H9 (cell line): ENCODE measurements around the gene SULT2B1. TPM values are rescaled to one million over a fixed set of nuclear protein-coding genes. Genes with fewer than 3 reads are reported as not detected.

Source experiments
- DNase-seq: peaks from one replicate; pipeline ENCODE4 v3.0.0-alpha.2; 2017
- H2AFZ ChIP-seq: one replicate; pipeline ENCODE4 v1.6.1; 2013; ENCODE audit warnings: mild to moderate bottlenecking, low read length, control low read depth, moderate library complexity
- H2AK5ac ChIP-seq: 2 replicates; pipeline ENCODE4 v1.6.1; 2013; ENCODE audit warnings: low read length, control low read depth, mixed read lengths; ENCODE audit not compliant: insufficient read length
- H2BK120ac ChIP-seq: one replicate; pipeline ENCODE4 v1.6.1; 2013; ENCODE audit warnings: low read depth, mild to moderate bottlenecking, low read length, control low read depth, inconsistent platforms; ENCODE audit not compliant: poor library complexity, severe bottlenecking
- H2BK12ac ChIP-seq: 2 replicates; pipeline ENCODE4 v1.6.1; 2013; ENCODE audit warnings: low read length, control low read depth, mixed read lengths, low read depth; ENCODE audit not compliant: insufficient read length
- H2BK15ac ChIP-seq: 2 replicates; pipeline ENCODE4 v1.6.1; 2013; ENCODE audit warnings: low read depth, low read length, control low read depth
- H2BK20ac ChIP-seq: one replicate; pipeline ENCODE4 v1.6.1; 2013; ENCODE audit warnings: low read depth, mild to moderate bottlenecking, low read length, control low read depth, inconsistent platforms; ENCODE audit not compliant: poor library complexity, severe bottlenecking
- H2BK5ac ChIP-seq: 2 replicates; pipeline ENCODE4 v1.6.1; 2013; ENCODE audit warnings: low read length, control low read depth, mixed read lengths; ENCODE audit not compliant: insufficient read length
- H3K14ac ChIP-seq: 2 replicates; pipeline ENCODE4 v1.6.1; 2013; ENCODE audit warnings: low read length, control low read depth; ENCODE audit not compliant: insufficient read depth
- H3K18ac ChIP-seq: 2 replicates; pipeline ENCODE4 v1.6.1; 2013; ENCODE audit warnings: low read depth, mild to moderate bottlenecking, mixed read lengths, low read length, control low read depth; ENCODE audit not compliant: insufficient read length
- H3K23ac ChIP-seq: 2 replicates; pipeline ENCODE4 v1.6.1; 2013; ENCODE audit warnings: low read length, control low read depth, mixed read lengths, low read depth; ENCODE audit not compliant: insufficient read length
- H3K23me2 ChIP-seq: 2 replicates; pipeline ENCODE4 v1.6.1; 2013; ENCODE audit warnings: low read depth, mild to moderate bottlenecking, mixed read lengths, low read length, control low read depth; ENCODE audit not compliant: insufficient read length, poor library complexity, severe bottlenecking
- H3K27ac ChIP-seq: 2 replicates; pipeline ENCODE4 v1.5.1; 2013; ENCODE audit warnings: low read length, control low read depth, mixed read lengths, low read depth; ENCODE audit not compliant: insufficient read length
- H3K27me3 ChIP-seq: 2 replicates; pipeline ENCODE4 v1.6.1; 2013; ENCODE audit warnings: low read length, control low read depth, inconsistent platforms; ENCODE audit not compliant: insufficient read depth
- H3K4ac ChIP-seq: 2 replicates; pipeline ENCODE4 v1.6.1; 2013; ENCODE audit warnings: low read depth, mild to moderate bottlenecking, control low read depth, inconsistent platforms, low read length, moderate library complexity
- H3K4me1 ChIP-seq: 2 replicates; pipeline ENCODE4 v1.6.1; 2013; ENCODE audit warnings: low read length, control low read depth, inconsistent platforms; ENCODE audit not compliant: insufficient read depth
- H3K4me2 ChIP-seq: 2 replicates; pipeline ENCODE4 v1.6.1; 2013; ENCODE audit warnings: low read length, control low read depth, mixed read lengths; ENCODE audit not compliant: insufficient read length, insufficient read depth
- H3K56ac ChIP-seq: 2 replicates; pipeline ENCODE4 v1.6.1; 2013; ENCODE audit warnings: low read depth, mild to moderate bottlenecking, mixed read lengths, low read length, control low read depth; ENCODE audit not compliant: insufficient read length
- H3K79me1 ChIP-seq: 2 replicates; pipeline ENCODE4 v1.6.1; 2013; ENCODE audit warnings: low read depth, mild to moderate bottlenecking, moderate library complexity, low read length, control low read depth, inconsistent platforms; ENCODE audit not compliant: insufficient read depth, poor library complexity, severe bottlenecking
- H3K79me2 ChIP-seq: 2 replicates; pipeline ENCODE4 v1.6.1; 2013; ENCODE audit warnings: low read length, control low read depth, inconsistent platforms; ENCODE audit not compliant: insufficient read depth
- H3K9ac ChIP-seq: 2 replicates; pipeline ENCODE4 v1.6.1; 2013; ENCODE audit warnings: low read length, control low read depth, mixed read lengths; ENCODE audit not compliant: insufficient read length; ENCODE audit errors: extremely low read depth
- H3K9me3 ChIP-seq: one replicate; pipeline ENCODE4 v1.6.1; 2013; ENCODE audit warnings: low read depth, low read length, inconsistent platforms; ENCODE audit not compliant: control insufficient read depth
- H3T11ph ChIP-seq: one replicate; pipeline ENCODE4 v1.6.1; 2013; ENCODE audit warnings: mild to moderate bottlenecking, low read length, control low read depth, inconsistent platforms
- H4K20me1 ChIP-seq: one replicate; pipeline ENCODE4 v1.6.1; 2013; ENCODE audit not compliant: control insufficient read depth, insufficient read length, insufficient read depth
- H4K5ac ChIP-seq: 2 replicates; pipeline ENCODE4 v1.6.1; 2013; ENCODE audit warnings: low read depth, mild to moderate bottlenecking, mixed read lengths, low read length, control low read depth; ENCODE audit not compliant: insufficient read length
- H4K8ac ChIP-seq: replicated peaks from 2 replicates; pipeline ENCODE4 v1.6.1; 2013; ENCODE audit warnings: low read length, control low read depth, mixed read lengths, low read depth; ENCODE audit not compliant: insufficient read length
- H4K91ac ChIP-seq: 2 replicates; pipeline ENCODE4 v1.6.1; 2013; ENCODE audit warnings: low read depth, mild to moderate bottlenecking, moderate library complexity, mixed read lengths, low read length, control low read depth; ENCODE audit not compliant: insufficient read length
- H3K27ac Mint-ChIP-seq, 3 experiments: 2 replicates in 2 of 3; 3 replicates in 1 of 3; pipeline ENCODE4 v1.8.0; 2020 to 2021; ENCODE audit warnings: mixed read lengths in 3 of 3, mild to moderate bottlenecking in 1 of 3, moderate library complexity in 1 of 3
- H3K27me3 Mint-ChIP-seq: 2 replicates; pipeline ENCODE4 v1.8.0; 2021; ENCODE audit warnings: low read depth, mild to moderate bottlenecking, moderate library complexity, mixed read lengths
- H3K36me3 Mint-ChIP-seq, 3 experiments: 2 replicates in 2 of 3; 3 replicates in 1 of 3; pipeline ENCODE4 v1.8.0; 2020 to 2021; ENCODE audit warnings: low read depth in 3 of 3, mixed read lengths in 3 of 3; ENCODE audit not compliant: insufficient read depth in 1 of 3
- H3K4me1 Mint-ChIP-seq, 2 experiments: 2 replicates each; pipeline ENCODE4 v1.8.0; 2020; ENCODE audit warnings: mixed read lengths in 2 of 2
- H3K4me3 Mint-ChIP-seq, 2 experiments: 2 replicates in 1 of 2; 3 replicates in 1 of 2; pipeline ENCODE4 v1.8.0; 2020 to 2021; ENCODE audit warnings: mild to moderate bottlenecking in 2 of 2, mixed read lengths in 2 of 2, moderate library complexity in 1 of 2
- H3K9me3 Mint-ChIP-seq, 2 experiments: 2 replicates in 1 of 2; 3 replicates in 1 of 2; pipeline ENCODE4 v1.8.0; 2020; ENCODE audit warnings: mild to moderate bottlenecking in 2 of 2, mixed read lengths in 2 of 2, moderate library complexity in 1 of 2
- CTCF ChIP-seq: fragments of 200-600 bp; sonication (generic); conservative IDR thresholded peaks from 3 replicates; pipeline ENCODE4 v1.8.0; 2021; ENCODE audit warnings: antibody characterized with exemption, mild to moderate bottlenecking
- WGBS: extraction: QIAGEN DNeasy Blood & Tissue Kit; methylation state at CpG from one replicate; pipeline ENCODE4 v1.1.7; 2013; ENCODE audit warnings: missing lambda C conversion rate, low lambda C conversion rate, mixed read lengths; ENCODE audit not compliant: insufficient read length; ENCODE audit errors: extremely low coverage; 5-methylcytosine and 5-hydroxymethylcytosine counted together
- total RNA-seq: library from RNA; stranded (reverse); gene quantifications from 2 replicates; pipeline ENCODE4 v1.2.1, GENCODE V29; 2021

The SULT2B1 gene
- total RNA-seq, 1 experiment from 2014 or later = 1.7 TPM

- Histone ChIP-seq H2BK120ac (peak overlapping the region; percentile 97), H3K9ac (peak overlapping the region; percentile 41), H3K4me2 (peak overlapping the region; percentile 80), H3T11ph (peak overlapping the region; percentile 61), H4K8ac (no peak overlapping the region), H3K27me3 (no peaks in the 10 kb centered on the region; the same call in 1 of the 2 replicates), H3K14ac (peak overlapping the region; percentile 49; the same call in 1 of the 2 replicates), H2BK5ac (no peak overlapping the region), H3K4me1 (peaks cover 7% of the 10 kb centered on the region; the same call in 1 of the 2 replicates), H3K9me3 (no peaks in the 10 kb centered on the region), H2AFZ (no peak overlapping the region), H2BK20ac (no peak overlapping the region), H2AK5ac (no peak overlapping the region), H4K91ac (no peak overlapping the region), H3K4ac (no peak overlapping the region; the same call in 1 of the 2 replicates), H3K18ac (peak overlapping the region; percentile 90), H2BK12ac (no peak overlapping the region), H3K79me1 (no peaks in the 10 kb centered on the region), H4K20me1 (no peaks in the 10 kb centered on the region), H4K5ac (no peak overlapping the region), H3K23ac (no peak overlapping the region), H3K27ac (peak overlapping the region; percentile 43), H3K79me2 (no peaks in the 10 kb centered on the region), H2BK15ac (no peak overlapping the region), H3K56ac (no peak overlapping the region), H3K23me2 (peaks cover 21% of the 10 kb centered on the region)
- peaks cover 32 to 50% of the 10 kb centered on the region in 2 experiments for H3K4me1 Mint-ChIP-seq
- peak overlapping the region; percentile 97 to 99 (median 99) for H3K27ac Mint-ChIP-seq
- H3K27me3 Mint-ChIP-seq = peaks cover 4% of the 10 kb centered on the region
- peaks cover 13 to 40% (median 32%) of the 10 kb centered on the region in 3 experiments for H3K36me3 Mint-ChIP-seq
- peak; percentile 100 for DNase-seq
- no peaks in the 10 kb centered on the region for H3K9me3 Mint-ChIP-seq
- no CpG with 5 or more reads among the region's 38 CpGs for WGBS
- TF ChIP-seq CTCF = no peak
- H3K4me3 Mint-ChIP-seq = peak overlapping the region; percentile 82 to 89
These were observed 85.5 kb downstream of the SULT2B1 start for GRCh38 chr19:48637449-48637947.
